Activated naive CD4-positive, alpha-beta T cell treated with anti-CD3 and anti-CD28 coated beads for 36 hours (primary cell): Measurements from ENCODE around the gene SIGLEC11. TPM values are rescaled to one million over a fixed set of nuclear protein-coding genes. Genes with fewer than 3 reads are reported as not detected.
"Not testable (repeated sequence)": the region's sequence is repeated elsewhere in the genome, so short reads cannot be mapped to it uniquely, and the experiment has no call there.

ENCODE experiments used
- CTCF ChIA-PET: fragments of 350-600 bp; sonication (Branson Sonifier 250); formaldehyde crosslinking; loops from one replicate; lab custom pipeline; 2021; ENCODE audit warnings: antibody characterized with exemption; lab: Charles Lee
- DNase-seq: peaks from one replicate; pipeline ENCODE4 v3.0.0-alpha.2; 2020
- H3K27ac Mint-ChIP-seq: one replicate; pipeline ENCODE4 v1.8.0; 2021; ENCODE audit warnings: mild to moderate bottlenecking, mixed read lengths
- H3K27me3 Mint-ChIP-seq: one replicate; pipeline ENCODE4 v1.8.0; 2021; ENCODE audit warnings: low read depth, mixed read lengths
- H3K36me3 Mint-ChIP-seq: one replicate; pipeline ENCODE4 v1.8.0; 2021; ENCODE audit warnings: low read depth, mixed read lengths
- H3K4me1 Mint-ChIP-seq: one replicate; pipeline ENCODE4 v1.8.0; 2021; ENCODE audit warnings: low read depth, mixed read lengths
- H3K4me3 Mint-ChIP-seq: one replicate; pipeline ENCODE4 v1.8.0; 2021; ENCODE audit warnings: mild to moderate bottlenecking, moderate library complexity, mixed read lengths
- H3K9me3 Mint-ChIP-seq: one replicate; pipeline ENCODE4 v1.8.0; 2021; ENCODE audit warnings: mixed read lengths
- intact Hi-C: fragments of 100-400 bp; cut with micrococcal nuclease; formaldehyde crosslinking; loops from one replicate; pipeline ENCODE4 v1.15.1; 2023
- total RNA-seq, 2 experiments: library from RNA; stranded (reverse); gene quantifications; one replicate each; pipeline ENCODE4 v1.2.3, GENCODE V29; 2021

SIGLEC11 gene, protein sequence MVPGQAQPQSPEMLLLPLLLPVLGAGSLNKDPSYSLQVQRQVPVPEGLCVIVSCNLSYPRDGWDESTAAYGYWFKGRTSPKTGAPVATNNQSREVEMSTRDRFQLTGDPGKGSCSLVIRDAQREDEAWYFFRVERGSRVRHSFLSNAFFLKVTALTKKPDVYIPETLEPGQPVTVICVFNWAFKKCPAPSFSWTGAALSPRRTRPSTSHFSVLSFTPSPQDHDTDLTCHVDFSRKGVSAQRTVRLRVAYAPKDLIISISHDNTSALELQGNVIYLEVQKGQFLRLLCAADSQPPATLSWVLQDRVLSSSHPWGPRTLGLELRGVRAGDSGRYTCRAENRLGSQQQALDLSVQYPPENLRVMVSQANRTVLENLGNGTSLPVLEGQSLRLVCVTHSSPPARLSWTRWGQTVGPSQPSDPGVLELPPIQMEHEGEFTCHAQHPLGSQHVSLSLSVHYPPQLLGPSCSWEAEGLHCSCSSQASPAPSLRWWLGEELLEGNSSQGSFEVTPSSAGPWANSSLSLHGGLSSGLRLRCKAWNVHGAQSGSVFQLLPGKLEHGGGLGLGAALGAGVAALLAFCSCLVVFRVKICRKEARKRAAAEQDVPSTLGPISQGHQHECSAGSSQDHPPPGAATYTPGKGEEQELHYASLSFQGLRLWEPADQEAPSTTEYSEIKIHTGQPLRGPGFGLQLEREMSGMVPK
- not detected for total RNA-seq

DNA sequence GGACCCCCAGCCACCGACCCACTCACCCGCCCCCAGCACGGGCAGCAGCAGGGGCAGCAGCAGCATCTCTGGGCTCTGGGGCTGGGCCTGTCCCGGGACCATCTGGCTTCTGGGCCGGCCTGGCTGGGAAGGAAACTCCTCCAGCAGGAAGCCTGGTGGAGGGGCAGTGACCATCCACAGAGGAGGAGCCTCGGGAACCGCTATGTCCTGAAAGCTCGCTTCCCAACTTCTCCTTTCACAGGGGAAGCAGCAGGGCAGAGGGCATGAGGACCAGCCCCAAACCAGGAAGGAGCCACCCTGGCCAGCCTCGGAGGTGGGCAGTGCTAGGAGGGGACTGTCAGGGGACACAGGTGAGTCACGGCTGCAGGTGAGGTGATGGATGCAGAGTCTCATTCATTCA is at the start of gene SIGLEC11:
Gene SIGLEC11, minus strand, starts transcription at position 193 of the 400 bp plus-strand sequence. Its CDS starts 91 bp downstream, at position 102.
- H3K4me1 Mint-ChIP-seq, DNase-seq, CTCF ChIA-PET, H3K9me3 Mint-ChIP-seq, H3K36me3 Mint-ChIP-seq, H3K27ac Mint-ChIP-seq, H3K4me3 Mint-ChIP-seq, H3K27me3 Mint-ChIP-seq, intact Hi-C loops: not testable (repeated sequence)

DNA sequence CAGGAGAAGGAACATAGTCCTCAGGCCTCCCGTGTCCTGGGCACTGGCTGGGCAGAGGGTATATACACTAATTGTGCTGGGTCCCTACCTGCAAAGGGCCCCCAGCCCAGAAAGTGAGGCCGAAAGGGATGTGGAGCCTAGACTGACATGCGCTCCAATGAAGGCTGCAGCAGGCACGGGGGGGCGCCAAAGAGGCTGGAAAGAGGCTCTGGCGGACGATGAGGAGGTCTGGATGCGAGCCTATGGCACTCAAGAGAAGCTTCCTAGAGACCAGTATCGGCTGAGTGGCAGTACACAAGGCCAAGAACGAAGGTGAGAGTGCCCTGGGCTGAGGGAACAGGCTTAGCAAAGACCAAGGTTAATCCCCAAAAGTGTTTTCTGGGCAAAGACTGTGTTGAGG is 47.6 kb upstream of the SIGLEC11 start:
- Mint-ChIP-seq H3K4me1 (peaks cover 14% of the 10 kb centered on the region), H3K36me3 (peaks cover 24% of the 10 kb centered on the region), H3K27ac (peak overlapping the region; percentile 12), H3K27me3 (no peaks in the 10 kb centered on the region), H3K9me3 (no peaks in the 10 kb centered on the region), H3K4me3 (no peak overlapping the region)
- DNase-seq: peak; percentile 44
- intact Hi-C loops: no loop called here
- CTCF ChIA-PET: interaction anchor here (1.1 kb wide), 1 partner anchor 16 kb away, joined by 4 read pairs; no protein-coding TSS in a partner anchor

DNA sequence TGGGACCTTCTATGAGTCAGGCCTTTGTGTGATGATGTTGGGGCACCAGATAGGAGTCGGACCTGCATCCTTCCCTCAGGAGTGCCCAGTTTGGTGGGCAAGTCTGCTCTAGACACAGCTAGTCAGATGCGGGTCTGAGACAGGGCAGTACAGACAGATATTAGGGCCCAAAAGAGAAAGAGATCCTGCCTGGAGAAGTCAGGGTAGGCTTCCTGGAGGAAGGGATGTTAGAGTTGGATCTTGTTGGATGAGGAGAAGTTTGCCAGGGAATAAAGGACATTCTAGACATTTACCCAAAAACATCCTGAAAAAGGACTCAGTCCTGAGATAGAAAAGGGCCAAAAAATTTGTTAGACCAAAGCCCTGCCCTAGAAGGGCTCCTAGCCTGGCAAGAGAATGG is 47.0 kb upstream of the SIGLEC11 start:
- H3K4me3 Mint-ChIP-seq: no peak overlapping the region
- CTCF ChIA-PET: no interaction called here
- H3K36me3 Mint-ChIP-seq: peaks cover 22% of the 10 kb centered on the region
- DNase-seq: no peak
- no peaks in the 10 kb centered on the region for H3K27me3 Mint-ChIP-seq
- H3K9me3 Mint-ChIP-seq: no peaks in the 10 kb centered on the region
- peaks cover 14% of the 10 kb centered on the region for H3K4me1 Mint-ChIP-seq
- no peak overlapping the region for H3K27ac Mint-ChIP-seq
- intact Hi-C loops: no loop called here

DNA sequence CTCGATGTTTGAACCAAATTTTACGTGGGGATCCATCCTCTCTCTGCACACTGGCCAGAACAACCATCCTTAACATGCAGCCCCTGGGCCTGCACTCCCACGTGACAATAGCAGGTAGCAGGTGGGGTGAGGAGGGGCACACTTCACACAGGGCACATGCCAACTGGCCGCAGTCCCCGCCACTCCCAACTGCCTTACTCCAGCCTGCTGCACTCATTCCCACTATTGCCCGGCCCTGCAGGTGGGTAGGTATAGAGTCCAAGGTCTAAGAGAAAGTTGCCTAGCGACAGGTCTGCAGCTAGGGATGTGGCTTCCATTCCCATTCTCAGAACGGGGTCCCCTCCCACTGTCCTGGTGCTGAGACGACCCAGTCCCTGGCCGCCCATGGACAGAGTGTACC is 46.2 kb upstream of the SIGLEC11 start:
- H3K27ac Mint-ChIP-seq: no peak overlapping the region
- intact Hi-C loops: no loop called here
- no peak overlapping the region for H3K4me3 Mint-ChIP-seq
- peaks cover 14% of the 10 kb centered on the region for H3K4me1 Mint-ChIP-seq
- H3K27me3 Mint-ChIP-seq: no peaks in the 10 kb centered on the region
- H3K36me3 Mint-ChIP-seq: peaks cover 21% of the 10 kb centered on the region
- DNase-seq: no peak
- CTCF ChIA-PET: no interaction called here
- H3K9me3 Mint-ChIP-seq: no peaks in the 10 kb centered on the region

DNA sequence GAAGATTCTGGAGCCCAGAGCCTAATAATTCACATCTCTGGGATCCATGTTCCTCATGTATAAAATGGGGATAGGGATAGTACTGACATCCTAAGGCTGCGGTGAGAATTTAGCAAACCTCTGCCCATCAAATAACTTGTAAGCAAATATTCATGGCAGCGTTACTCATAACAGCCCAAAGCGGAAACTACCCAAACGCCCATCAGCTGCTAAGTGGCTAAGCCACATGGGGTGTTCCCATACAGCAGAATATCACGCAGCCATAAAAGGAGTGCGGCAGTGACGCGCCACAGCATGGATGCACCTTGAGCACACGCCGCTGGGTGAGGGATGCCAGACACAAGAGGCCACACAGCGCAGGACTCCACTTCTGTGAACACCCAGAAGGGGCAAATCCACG is 44.5 kb upstream of the SIGLEC11 start:
- H3K4me1 Mint-ChIP-seq: peaks cover 14% of the 10 kb centered on the region
- H3K36me3 Mint-ChIP-seq: peaks cover 23% of the 10 kb centered on the region
- intact Hi-C loops: no loop called here
- CTCF ChIA-PET: no interaction called here
- DNase-seq: no peak
- H3K27ac Mint-ChIP-seq: no peak overlapping the region
- no peaks in the 10 kb centered on the region for H3K9me3 Mint-ChIP-seq
- H3K4me3 Mint-ChIP-seq: no peak overlapping the region
- H3K27me3 Mint-ChIP-seq: no peaks in the 10 kb centered on the region

DNA sequence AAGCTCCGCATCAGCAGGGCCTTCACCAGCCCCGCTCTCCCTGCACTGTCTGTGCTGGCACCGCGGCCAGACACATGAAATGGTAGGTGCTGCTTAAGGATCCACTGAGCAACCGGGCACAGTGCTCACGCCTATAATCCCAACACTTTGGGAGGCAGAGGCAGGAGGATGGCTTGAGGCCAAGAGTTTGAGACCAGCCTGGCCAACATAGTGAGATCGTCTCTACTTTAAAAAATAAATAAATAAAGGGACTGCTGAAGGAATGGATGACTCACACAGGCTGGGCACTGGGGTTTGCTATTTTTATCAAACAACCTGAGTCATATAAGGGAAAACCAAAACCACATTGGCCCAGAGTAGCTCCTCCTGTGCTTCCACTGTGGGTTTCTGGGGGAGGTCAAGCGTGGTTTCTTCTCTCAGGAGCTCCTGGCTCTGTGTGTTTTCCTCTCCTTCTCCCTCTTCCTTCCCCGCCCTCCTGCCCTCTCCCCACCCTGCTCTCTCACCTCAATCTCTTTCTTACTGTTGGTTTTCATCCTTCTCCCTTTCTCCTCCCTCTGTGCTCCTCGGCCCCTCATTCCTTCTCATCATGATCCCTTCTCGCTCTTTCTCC is 42.9 kb upstream of the SIGLEC11 start:
- no peaks in the 10 kb centered on the region for H3K9me3 Mint-ChIP-seq
- H3K36me3 Mint-ChIP-seq: peaks cover 25% of the 10 kb centered on the region

DNA sequence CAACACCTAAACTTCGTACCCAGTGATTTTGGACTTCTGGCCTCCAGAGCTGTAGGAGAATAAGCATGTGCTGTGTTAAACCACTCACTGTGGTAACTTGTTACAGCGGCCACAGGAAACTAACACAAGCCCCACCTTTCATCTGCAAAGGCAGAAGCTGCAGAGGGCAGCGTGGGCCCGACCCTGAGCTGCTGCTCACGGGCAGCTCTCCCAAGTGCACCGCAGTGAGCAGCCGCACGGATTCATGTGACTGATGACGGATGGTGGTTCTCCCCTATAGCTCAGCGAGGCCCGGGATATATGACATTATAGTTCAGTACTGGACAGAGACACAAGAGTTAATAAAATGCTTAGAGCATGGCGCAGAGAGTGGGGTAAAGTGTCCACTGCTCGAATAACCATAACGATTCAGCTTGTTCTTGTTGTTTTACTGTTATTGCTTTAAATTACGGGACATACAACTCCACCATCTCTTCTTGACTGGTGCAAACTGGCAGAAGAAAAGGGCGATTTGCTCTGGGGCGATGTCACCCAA is 42.3 kb upstream of the SIGLEC11 start:
- H3K27ac Mint-ChIP-seq: no peak overlapping the region
- intact Hi-C loops: no loop called here
- H3K4me3 Mint-ChIP-seq: no peak overlapping the region
- peaks cover 25% of the 10 kb centered on the region for H3K36me3 Mint-ChIP-seq
- H3K4me1 Mint-ChIP-seq: peaks cover 14% of the 10 kb centered on the region
- no peak for DNase-seq
- CTCF ChIA-PET: interaction anchor here (0.6 kb wide), 2 partner anchors 46 to 121 kb away, joined by 3 to 4 read pairs; no protein-coding TSS in a partner anchor
- no peaks in the 10 kb centered on the region for H3K27me3 Mint-ChIP-seq
- H3K9me3 Mint-ChIP-seq: no peaks in the 10 kb centered on the region

More for the DNA sequence above, 42.9 kb upstream of the SIGLEC11 start:
- H3K4me1 Mint-ChIP-seq: peaks cover 14% of the 10 kb centered on the region
- peak overlapping the region; percentile 67 for H3K27ac Mint-ChIP-seq
- intact Hi-C loops: no loop called here
- CTCF ChIA-PET: no interaction called here
- no peak overlapping the region for H3K4me3 Mint-ChIP-seq
- DNase-seq: peak; percentile 34
- H3K27me3 Mint-ChIP-seq: no peaks in the 10 kb centered on the region

DNA sequence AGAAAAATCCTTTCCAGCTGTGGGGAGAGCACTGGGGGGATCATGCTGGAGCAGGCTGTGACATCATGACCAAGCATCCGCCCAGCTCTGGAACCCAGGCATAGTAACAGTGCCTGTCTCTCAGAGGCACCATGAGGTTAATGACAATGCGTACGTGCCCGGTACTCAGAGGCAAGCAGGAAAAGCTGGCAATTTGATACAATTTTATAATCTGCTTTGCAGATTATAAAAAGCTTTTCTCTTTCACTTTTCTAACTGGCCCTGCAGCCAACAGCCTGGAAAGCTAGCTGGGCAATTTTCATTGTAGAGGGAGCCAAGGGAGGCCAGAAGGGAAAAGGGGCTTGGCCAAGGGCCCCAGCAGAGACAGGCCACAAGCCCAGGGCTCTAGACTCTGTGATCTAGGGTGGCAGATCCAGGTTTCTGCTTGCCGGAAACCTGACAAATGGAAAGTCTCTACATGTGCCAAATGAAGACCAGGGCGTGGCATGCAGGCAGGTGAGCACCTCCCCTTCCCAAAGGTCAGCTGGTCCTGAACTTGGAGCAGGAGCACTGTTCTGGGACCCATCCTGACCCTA is 41.5 kb upstream of the SIGLEC11 start:
- Mint-ChIP-seq H3K4me1 (peaks cover 14% of the 10 kb centered on the region), H3K27me3 (no peaks in the 10 kb centered on the region), H3K36me3 (peaks cover 29% of the 10 kb centered on the region), H3K27ac (no peak overlapping the region), H3K4me3 (no peak overlapping the region), H3K9me3 (no peaks in the 10 kb centered on the region)
- no peak for DNase-seq
- intact Hi-C loops: no loop called here
- CTCF ChIA-PET: interaction anchor here (0.6 to 1.2 kb wide), 3 partner anchors 9 to 606 kb away, joined by 3 read pairs; no protein-coding TSS in a partner anchor

DNA sequence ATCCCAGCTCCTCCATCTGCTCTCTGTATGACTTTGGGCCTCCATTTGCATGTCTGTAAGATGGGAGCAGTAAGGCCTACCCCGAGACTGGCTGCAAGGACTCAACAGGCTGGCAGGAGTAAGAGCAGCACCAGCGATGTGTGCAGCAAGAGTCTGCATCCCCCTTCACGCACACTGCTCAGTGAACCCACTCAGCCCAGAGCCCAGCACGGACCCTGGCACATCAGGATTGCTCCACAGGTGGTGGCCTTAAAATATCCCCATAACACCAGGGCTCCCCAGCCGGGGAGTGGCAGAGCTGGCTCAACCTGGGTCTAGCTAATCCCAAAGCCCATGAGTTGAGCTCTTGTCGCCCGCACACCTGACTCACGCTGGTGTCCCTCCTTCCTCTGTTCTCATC is 40.8 kb upstream of the SIGLEC11 start:
- H3K4me1 Mint-ChIP-seq: peaks cover 14% of the 10 kb centered on the region
- no peak overlapping the region for H3K27ac Mint-ChIP-seq
- CTCF ChIA-PET: interaction anchor here (0.6 to 1.2 kb wide), 4 partner anchors 9 to 554 kb away, joined by 3 read pairs; no protein-coding TSS in a partner anchor
- no peaks in the 10 kb centered on the region for H3K9me3 Mint-ChIP-seq
- peaks cover 26% of the 10 kb centered on the region for H3K36me3 Mint-ChIP-seq
- DNase-seq: no peak
- intact Hi-C loops: no loop called here
- no peaks in the 10 kb centered on the region for H3K27me3 Mint-ChIP-seq
- no peak overlapping the region for H3K4me3 Mint-ChIP-seq

DNA sequence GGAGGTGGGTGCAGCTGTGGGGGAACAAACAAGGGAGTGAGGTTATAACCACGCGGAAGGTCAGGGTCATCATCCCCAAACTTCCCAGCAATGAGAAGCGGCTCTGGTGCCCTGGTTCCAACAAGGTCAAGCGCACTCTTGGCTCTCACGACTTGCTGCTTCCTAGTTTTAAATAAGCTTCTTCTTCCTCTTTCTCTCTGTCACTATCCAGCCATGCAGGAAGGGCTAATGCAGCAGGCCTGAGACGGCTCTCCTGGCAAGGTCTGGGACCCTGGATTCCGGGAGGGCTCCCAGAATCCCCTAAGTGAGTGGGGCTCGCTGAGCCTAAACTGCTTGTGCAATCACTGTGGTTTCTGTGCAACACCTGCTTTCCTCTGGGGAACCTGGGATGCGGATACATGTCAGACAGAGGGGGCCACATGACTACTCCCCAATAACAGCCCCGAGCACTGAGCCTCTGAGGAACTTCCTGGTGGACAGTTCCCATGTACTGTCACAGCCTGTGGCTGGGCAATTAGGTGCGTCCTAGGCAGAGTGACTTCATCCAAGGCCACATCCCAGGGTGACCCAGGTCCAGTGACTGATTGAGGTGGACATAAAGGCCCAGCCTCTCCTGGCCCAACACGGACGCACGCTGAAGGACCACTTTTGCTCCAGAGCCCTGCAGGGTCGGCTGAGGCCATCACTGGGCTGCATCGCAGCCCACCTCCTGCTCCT is 40.0 kb upstream of the SIGLEC11 start:
- H3K27ac Mint-ChIP-seq: no peak overlapping the region
- no peaks in the 10 kb centered on the region for H3K27me3 Mint-ChIP-seq
- CTCF ChIA-PET: no interaction called here
- no peaks in the 10 kb centered on the region for H3K9me3 Mint-ChIP-seq
- H3K4me1 Mint-ChIP-seq: peaks cover 14% of the 10 kb centered on the region
- no peak for DNase-seq
- intact Hi-C loops: no loop called here
- peaks cover 26% of the 10 kb centered on the region for H3K36me3 Mint-ChIP-seq
- H3K4me3 Mint-ChIP-seq: no peak overlapping the region

DNA sequence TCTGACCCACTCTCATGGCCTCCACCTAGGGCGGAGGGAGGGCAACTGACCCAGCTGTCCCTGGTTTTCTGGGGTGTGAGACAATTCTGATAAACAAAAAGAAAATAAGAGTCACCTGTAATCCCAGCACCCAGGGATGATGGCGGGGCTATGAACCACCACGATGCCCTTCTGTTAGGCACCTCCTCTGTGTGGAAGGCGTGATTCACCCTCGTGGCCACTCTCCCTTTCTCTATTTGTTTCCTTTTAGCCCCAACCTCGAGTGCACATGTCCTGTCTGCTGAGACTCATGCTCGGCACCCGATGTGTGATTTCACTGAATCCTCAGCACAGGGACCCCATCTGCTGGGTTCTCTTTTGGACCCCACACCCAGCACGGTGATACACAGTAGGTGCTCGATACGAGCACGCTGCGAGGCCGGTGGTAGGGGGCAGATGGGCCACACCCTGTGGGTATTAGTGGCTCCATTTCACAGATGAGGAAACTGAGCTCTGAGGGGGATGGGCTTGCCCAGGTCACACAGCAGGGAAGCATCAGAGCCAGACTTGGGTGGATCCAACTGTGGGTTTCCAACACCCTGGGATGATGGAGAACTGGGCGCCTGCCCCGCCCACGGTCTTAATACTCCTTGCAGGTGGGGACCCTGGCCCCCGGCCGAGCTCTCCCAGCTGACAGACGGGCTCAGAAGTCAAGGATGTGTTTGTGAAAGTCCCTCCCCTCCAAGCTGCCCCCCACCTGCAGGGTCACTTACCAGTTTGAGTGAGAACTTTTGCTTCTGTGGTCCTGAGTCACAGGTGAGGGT is 39.3 kb upstream of the SIGLEC11 start:
- Mint-ChIP-seq H3K4me3 (no peak overlapping the region), H3K36me3 (peaks cover 26% of the 10 kb centered on the region), H3K9me3 (no peaks in the 10 kb centered on the region), H3K27ac (no peak overlapping the region), H3K27me3 (no peaks in the 10 kb centered on the region), H3K4me1 (peaks cover 13% of the 10 kb centered on the region)
- no peak for DNase-seq
- CTCF ChIA-PET: no interaction called here
- intact Hi-C loops: no loop called here
